ENCODE results near the gene CFAP92. TPM values are rescaled to one million over a fixed set of nuclear protein-coding genes. Genes with fewer than 3 reads are reported as not detected.

Gene CFAP92
- total RNA-seq, 1 donor from 2014 or later = 1.6 TPM

DNA sequence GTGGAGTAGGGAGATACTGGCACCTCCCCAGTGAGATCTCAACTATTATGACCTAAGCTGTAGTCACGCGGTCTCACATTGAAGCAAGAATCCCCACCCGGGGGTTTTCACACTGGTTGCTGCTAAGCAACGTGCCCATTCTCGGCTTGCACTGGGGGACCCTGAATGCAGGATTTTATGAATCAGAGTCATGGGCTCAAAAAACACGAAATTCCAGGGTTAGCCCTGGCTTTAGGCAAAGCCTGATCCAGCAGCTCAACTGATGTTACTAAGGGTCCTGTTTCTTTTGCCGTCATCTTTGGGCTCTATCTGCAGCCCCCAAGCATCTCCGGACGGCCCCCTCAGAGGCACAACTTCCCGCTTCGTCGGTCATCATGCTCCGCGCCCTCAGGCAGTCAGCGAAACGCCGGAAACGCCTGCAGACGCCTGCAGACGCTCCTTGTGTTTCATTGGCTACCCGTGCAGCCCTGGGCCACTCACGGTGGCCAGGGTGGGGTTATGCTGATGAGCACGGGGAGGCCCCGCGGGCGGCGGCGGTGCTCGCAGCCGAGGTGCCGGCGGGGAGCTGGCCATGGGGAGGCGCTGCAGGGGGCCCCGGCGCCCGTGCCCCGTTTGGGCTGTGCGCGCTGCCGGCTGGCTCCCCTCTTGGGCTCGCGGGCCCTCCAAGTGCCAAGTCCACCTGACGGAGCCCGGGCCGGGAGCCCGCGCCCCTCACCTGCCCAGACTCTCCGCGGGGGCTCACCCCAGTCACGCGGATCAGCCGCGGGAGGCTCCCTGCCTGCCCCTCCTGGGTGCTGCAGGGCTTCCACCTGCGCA lies 33.1 kb upstream of the CFAP92 start:
- peak overlapping the region in 2 of 3 donors; percentile 27 to 66 for H3K9ac ChIP-seq (ENCODE audit: low read depth in 1 of 3, low read length in 3 of 3)

DNA sequence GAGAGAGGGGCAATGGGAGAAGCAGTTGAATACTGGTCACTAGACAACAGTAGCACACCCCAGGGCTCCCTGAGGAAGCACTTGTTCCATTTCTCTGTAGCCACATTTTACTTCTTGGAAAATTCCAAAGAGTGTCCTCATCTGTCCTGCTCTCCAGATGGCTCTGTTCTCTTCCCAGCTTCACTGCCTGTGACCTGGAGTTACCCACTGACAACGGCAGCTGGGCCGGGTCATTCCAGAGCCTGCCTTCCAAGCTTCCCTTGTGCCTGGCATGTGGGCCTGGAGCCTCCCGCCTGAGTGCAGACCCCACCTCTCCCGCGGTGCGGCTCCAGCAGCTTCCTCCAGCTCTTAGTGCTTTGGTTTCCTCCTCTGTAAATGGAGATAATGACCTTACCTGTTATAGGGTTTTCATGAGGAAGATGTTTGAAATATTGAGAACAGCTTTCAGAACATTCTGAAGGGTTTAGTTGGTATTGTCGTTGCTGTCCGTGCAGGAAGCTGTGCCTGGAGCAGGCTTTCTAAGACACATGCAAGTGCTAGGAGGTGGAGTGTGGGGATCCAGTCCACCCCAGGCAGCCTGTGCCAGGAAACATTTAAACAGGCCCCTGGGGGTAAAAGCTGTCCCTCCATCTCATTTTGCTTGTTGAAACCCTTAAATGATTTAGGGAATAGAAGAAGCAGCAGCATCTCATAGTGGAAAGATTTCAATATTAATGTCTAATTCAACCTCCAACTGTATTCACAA lies 32.0 kb upstream of the CFAP92 start:
- Histone ChIP-seq H3K27me3 (ENCODE audit: control insufficient read depth in 3 of 3, insufficient read depth in 3 of 3, low read length in 3 of 3) (peaks cover 0 to 3% (median 0%) of the 10 kb centered on the region in 3 donors), H3K9me3 (ENCODE audit: control insufficient read depth in 3 of 3, low read length in 3 of 3) (no peaks in the 10 kb centered on the region), H3K36me3 (ENCODE audit: control insufficient read depth in 3 of 3, insufficient read depth in 3 of 3, low read length in 3 of 3) (peaks cover 0 to 2% (median 0%) of the 10 kb centered on the region in 3 donors), H3K4me3 (ENCODE audit: low read length in 3 of 3) (peak overlapping the region in 2 of 3 donors; percentile 62 to 67), H3K9ac (ENCODE audit: low read depth in 1 of 3, low read length in 3 of 3) (peak overlapping the region in 1 of 3 donors; percentile 43), H3K27ac (ENCODE audit: low read depth, low read length) (peak overlapping the region; percentile 32), H3K4me1 (ENCODE audit: control insufficient read depth in 3 of 3, insufficient read depth in 3 of 3, low read length in 3 of 3) (peaks cover 19 to 28% (median 27%) of the 10 kb centered on the region in 3 donors)

More for the DNA sequence above, 33.1 kb upstream of the CFAP92 start:
- Histone ChIP-seq H3K9me3 (ENCODE audit: control insufficient read depth in 3 of 3, low read length in 3 of 3) (no peaks in the 10 kb centered on the region), H3K27ac (ENCODE audit: low read depth, low read length) (peak overlapping the region; percentile 32), H3K4me1 (ENCODE audit: control insufficient read depth in 3 of 3, insufficient read depth in 3 of 3, low read length in 3 of 3) (peaks cover 19 to 28% (median 26%) of the 10 kb centered on the region in 3 donors), H3K4me3 (ENCODE audit: low read length in 3 of 3) (peak overlapping the region; percentile 45 to 67 (median 62)), H3K36me3 (ENCODE audit: control insufficient read depth in 3 of 3, insufficient read depth in 3 of 3, low read length in 3 of 3) (peaks cover 0 to 2% (median 0%) of the 10 kb centered on the region in 3 donors), H3K27me3 (ENCODE audit: control insufficient read depth in 3 of 3, insufficient read depth in 3 of 3, low read length in 3 of 3) (peaks cover 0 to 3% (median 0%) of the 10 kb centered on the region in 3 donors)

DNA sequence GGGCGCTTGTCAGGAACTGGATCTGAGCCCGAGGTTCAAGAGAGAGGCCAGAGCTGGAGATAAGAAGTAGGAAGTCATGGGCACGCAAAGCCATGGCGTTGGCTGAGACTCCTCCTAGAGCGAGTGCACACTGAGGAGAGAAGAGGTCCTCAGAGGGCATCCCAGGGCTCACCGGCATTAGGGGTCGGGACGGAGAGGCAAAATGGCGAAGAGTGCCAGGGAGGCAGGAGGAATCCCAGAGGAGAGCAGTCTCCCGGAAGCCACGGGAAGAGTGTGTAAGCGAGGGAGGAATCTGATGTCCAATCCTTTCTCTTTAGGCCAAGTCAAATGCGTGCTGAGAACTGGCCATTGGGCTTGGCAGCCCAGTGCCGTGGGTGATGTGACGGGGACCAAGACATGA lies 31.2 kb upstream of the CFAP92 start:
- Histone ChIP-seq H3K27ac (ENCODE audit: low read depth, low read length) (peak overlapping the region; percentile 1), H3K36me3 (ENCODE audit: control insufficient read depth in 3 of 3, insufficient read depth in 3 of 3, low read length in 3 of 3) (no peaks in the 10 kb centered on the region), H3K4me3 (ENCODE audit: low read length in 3 of 3) (peak overlapping the region in 1 of 3 donors; percentile 44), H3K27me3 (ENCODE audit: control insufficient read depth in 3 of 3, insufficient read depth in 3 of 3, low read length in 3 of 3) (peaks cover 0 to 3% (median 0%) of the 10 kb centered on the region in 3 donors), H3K9me3 (ENCODE audit: control insufficient read depth in 3 of 3, low read length in 3 of 3) (no peaks in the 10 kb centered on the region), H3K4me1 (ENCODE audit: control insufficient read depth in 3 of 3, insufficient read depth in 3 of 3, low read length in 3 of 3) (peaks cover 19 to 30% (median 28%) of the 10 kb centered on the region in 3 donors), H3K9ac (ENCODE audit: low read depth in 1 of 3, low read length in 3 of 3) (peak overlapping the region in 1 of 3 donors; percentile 25)

DNA sequence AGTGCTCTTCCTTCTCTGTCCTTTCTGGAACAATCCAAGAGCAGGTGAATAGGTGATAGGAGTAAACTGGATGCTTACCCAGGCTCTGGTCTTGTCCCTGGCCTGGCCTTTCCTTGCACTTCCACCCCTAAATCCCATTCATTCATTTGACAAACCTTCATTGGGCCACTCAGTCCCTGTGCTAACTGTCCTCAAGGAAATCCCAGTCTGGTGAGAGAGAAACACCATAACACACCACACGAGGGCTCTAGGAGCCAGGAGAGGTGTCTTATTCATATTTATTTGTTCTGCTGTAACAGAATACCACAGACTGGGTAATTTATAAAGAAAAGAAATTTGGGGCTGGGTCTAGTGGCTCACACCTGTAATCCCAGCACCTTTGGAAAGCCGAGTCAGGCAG lies 30.0 kb upstream of the CFAP92 start:
- Histone ChIP-seq H3K4me1 (ENCODE audit: control insufficient read depth in 3 of 3, insufficient read depth in 3 of 3, low read length in 3 of 3) (peaks cover 19 to 30% (median 28%) of the 10 kb centered on the region in 3 donors), H3K9ac (ENCODE audit: low read depth in 1 of 3, low read length in 3 of 3) (no peak overlapping the region), H3K36me3 (ENCODE audit: control insufficient read depth in 3 of 3, insufficient read depth in 3 of 3, low read length in 3 of 3) (no peaks in the 10 kb centered on the region), H3K27me3 (ENCODE audit: control insufficient read depth in 3 of 3, insufficient read depth in 3 of 3, low read length in 3 of 3) (peaks cover 0 to 3% (median 0%) of the 10 kb centered on the region in 3 donors), H3K9me3 (ENCODE audit: control insufficient read depth in 3 of 3, low read length in 3 of 3) (no peaks in the 10 kb centered on the region), H3K4me3 (ENCODE audit: low read length in 3 of 3) (no peak overlapping the region), H3K27ac (ENCODE audit: low read depth, low read length) (no peak overlapping the region)

DNA sequence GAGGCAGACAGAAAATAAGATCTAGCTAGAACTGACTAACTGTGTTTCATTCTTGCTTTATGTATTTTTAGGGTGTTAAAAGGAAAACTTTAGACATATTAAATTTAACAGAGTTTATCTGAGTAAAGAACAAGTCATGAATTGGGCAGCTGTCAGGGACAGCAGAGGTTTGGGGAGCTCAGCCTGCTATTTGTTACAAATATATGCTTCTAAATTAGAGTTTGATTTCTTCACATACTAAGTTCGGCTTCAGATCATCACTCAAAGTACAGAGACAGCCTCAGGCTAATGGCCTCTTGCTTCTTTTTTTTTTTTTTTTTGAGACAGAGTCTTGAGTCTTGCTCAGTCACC lies 29.1 kb upstream of the CFAP92 start:
- Histone ChIP-seq H3K9ac (ENCODE audit: low read depth in 1 of 3, low read length in 3 of 3) (no peak overlapping the region), H3K4me3 (ENCODE audit: low read length in 3 of 3) (no peak overlapping the region), H3K4me1 (ENCODE audit: control insufficient read depth in 3 of 3, insufficient read depth in 3 of 3, low read length in 3 of 3) (peaks cover 19 to 30% (median 30%) of the 10 kb centered on the region in 3 donors), H3K27ac (ENCODE audit: low read depth, low read length) (peak overlapping the region; percentile 60), H3K27me3 (ENCODE audit: control insufficient read depth in 3 of 3, insufficient read depth in 3 of 3, low read length in 3 of 3) (peaks cover 0 to 3% (median 0%) of the 10 kb centered on the region in 3 donors), H3K36me3 (ENCODE audit: control insufficient read depth in 3 of 3, insufficient read depth in 3 of 3, low read length in 3 of 3) (no peaks in the 10 kb centered on the region), H3K9me3 (ENCODE audit: control insufficient read depth in 3 of 3, low read length in 3 of 3) (no peaks in the 10 kb centered on the region)

DNA sequence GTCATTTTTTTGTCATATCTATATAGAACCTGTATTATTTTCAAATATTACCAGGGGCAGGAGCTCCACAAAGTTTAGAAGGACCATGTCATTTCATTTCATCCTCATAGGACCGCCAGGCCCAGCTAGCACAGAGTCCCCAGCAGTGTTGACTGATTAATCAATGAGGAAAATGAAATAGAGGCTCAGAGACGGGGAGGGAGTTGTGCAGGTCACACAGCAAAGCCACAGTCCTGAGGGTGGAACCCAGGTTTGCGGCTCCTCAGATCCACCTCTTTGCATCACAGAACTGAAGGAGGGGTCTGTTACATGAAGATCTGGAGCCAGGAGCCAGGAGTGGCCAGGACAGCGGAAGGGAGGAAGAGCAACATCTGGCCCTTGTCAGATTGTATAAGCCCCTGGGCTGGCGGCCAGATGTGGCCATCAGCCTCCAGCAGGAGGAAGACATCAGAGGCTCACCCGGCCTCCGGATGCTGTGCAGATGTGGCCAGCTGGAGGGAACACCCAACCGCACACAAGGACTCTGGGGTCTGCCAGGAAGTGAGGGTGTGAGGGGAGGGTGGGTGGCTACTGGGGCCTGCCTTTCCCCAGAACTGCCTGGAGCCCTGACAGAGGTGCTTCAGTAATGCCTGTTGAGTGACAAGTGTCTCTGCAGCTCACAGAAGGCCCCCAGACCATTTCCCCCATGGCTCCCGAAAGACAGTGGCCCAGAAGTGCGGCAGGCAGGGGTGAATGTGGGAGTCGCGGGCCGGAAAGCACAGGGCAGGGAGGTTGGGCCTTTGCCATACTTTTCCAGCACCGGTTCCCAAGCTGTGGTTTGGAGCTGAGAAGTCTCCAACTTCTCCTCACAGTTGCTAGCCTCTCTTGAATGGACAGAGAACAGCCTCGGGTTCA lies 28.5 kb upstream of the CFAP92 start:
- Histone ChIP-seq H3K9me3 (ENCODE audit: control insufficient read depth in 3 of 3, low read length in 3 of 3) (no peaks in the 10 kb centered on the region), H3K27me3 (ENCODE audit: control insufficient read depth in 3 of 3, insufficient read depth in 3 of 3, low read length in 3 of 3) (peaks cover 0 to 3% (median 0%) of the 10 kb centered on the region in 3 donors), H3K9ac (ENCODE audit: low read depth in 1 of 3, low read length in 3 of 3) (peak overlapping the region in 1 of 3 donors; percentile 20), H3K36me3 (ENCODE audit: control insufficient read depth in 3 of 3, insufficient read depth in 3 of 3, low read length in 3 of 3) (no peaks in the 10 kb centered on the region), H3K27ac (ENCODE audit: low read depth, low read length) (peak overlapping the region; percentile 60), H3K4me1 (ENCODE audit: control insufficient read depth in 3 of 3, insufficient read depth in 3 of 3, low read length in 3 of 3) (peaks cover 22 to 35% (median 33%) of the 10 kb centered on the region in 3 donors), H3K4me3 (ENCODE audit: low read length in 3 of 3) (no peak overlapping the region)

DNA sequence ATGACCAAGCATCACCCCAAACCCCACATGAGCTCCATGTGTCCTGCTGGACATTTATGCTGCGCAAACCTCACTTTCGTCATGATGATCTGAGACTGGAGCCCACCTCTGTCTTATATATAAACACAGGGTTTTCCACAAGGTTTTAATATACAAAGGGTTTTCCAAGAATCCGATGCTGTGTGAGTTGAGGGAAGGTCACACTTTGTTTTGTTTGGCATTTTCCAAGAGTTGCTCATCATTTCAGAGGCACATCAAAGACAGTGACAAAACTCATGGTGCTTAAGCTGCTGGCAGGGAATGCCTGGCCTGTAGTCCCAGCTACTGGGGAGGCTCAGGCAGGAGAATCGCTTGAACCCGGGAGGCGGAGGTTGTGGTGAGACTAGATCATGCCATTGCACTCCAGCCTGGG lies 27.3 kb upstream of the CFAP92 start:
- H3K4me1 ChIP-seq (ENCODE audit: control insufficient read depth in 3 of 3, insufficient read depth in 3 of 3, low read length in 3 of 3) = peaks cover 24 to 37% (median 33%) of the 10 kb centered on the region in 3 donors
- H3K4me3 ChIP-seq (ENCODE audit: low read length in 3 of 3) = no peak overlapping the region
- no peaks in the 10 kb centered on the region for H3K36me3 ChIP-seq (ENCODE audit: control insufficient read depth in 3 of 3, insufficient read depth in 3 of 3, low read length in 3 of 3)
- no peaks in the 10 kb centered on the region for H3K9me3 ChIP-seq (ENCODE audit: control insufficient read depth in 3 of 3, low read length in 3 of 3)
- no peak overlapping the region for H3K27ac ChIP-seq (ENCODE audit: low read depth, low read length)
- no peak overlapping the region for H3K9ac ChIP-seq (ENCODE audit: low read depth in 1 of 3, low read length in 3 of 3)
- no peaks in the 10 kb centered on the region for H3K27me3 ChIP-seq (ENCODE audit: control insufficient read depth in 3 of 3, insufficient read depth in 3 of 3, low read length in 3 of 3)

DNA sequence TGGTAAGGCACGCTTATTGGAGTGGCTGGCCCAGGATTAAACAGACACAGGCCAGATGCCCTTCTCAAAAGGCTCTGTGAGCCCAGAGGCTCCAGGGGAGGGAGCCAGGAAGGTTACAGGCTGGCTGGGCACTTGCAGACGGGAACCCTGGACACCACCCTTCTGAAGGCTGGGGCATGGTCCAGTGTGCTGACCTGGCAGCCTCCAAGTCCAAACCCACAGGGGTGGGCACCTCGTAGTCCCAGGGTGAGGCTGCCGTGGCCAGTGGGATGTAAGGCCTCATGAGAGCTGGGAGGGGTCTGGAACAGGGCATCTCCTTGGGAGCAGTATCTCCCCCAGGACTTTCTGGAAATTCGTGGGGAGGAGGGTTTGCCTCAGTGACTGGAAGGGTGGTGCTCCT lies 26.8 kb upstream of the CFAP92 start:
- no peaks in the 10 kb centered on the region for H3K9me3 ChIP-seq (ENCODE audit: control insufficient read depth in 3 of 3, low read length in 3 of 3)
- no peaks in the 10 kb centered on the region for H3K27me3 ChIP-seq (ENCODE audit: control insufficient read depth in 3 of 3, insufficient read depth in 3 of 3, low read length in 3 of 3)
- no peaks in the 10 kb centered on the region for H3K36me3 ChIP-seq (ENCODE audit: control insufficient read depth in 3 of 3, insufficient read depth in 3 of 3, low read length in 3 of 3)
- H3K4me3 ChIP-seq (ENCODE audit: low read length in 3 of 3) = no peak overlapping the region
- H3K4me1 ChIP-seq (ENCODE audit: control insufficient read depth in 3 of 3, insufficient read depth in 3 of 3, low read length in 3 of 3) = peaks cover 26 to 37% (median 31%) of the 10 kb centered on the region in 3 donors
- no peak overlapping the region for H3K9ac ChIP-seq (ENCODE audit: low read depth in 1 of 3, low read length in 3 of 3)
- no peak overlapping the region for H3K27ac ChIP-seq (ENCODE audit: low read depth, low read length)

DNA sequence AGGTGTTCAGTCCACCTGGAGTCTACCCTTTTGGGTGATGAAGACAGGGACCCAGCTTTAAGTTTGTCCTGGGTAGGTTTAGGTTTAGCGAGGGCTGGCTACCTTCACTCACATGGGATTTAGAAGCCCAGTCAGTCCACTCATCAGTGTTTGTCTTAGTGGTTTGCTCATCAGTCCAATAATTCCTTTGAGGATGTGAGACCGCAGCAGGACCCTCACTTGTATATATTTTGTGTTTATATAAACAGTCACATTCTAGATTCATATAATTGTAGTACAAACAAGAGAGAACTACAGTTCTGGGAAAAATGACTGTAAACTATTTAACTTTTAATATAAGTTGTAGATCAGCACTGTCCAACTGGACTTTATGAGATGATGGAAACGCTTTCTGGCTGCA lies 25.4 kb upstream of the CFAP92 start:
- no peaks in the 10 kb centered on the region for H3K9me3 ChIP-seq (ENCODE audit: control insufficient read depth in 3 of 3, low read length in 3 of 3)
- H3K36me3 ChIP-seq (ENCODE audit: control insufficient read depth in 3 of 3, insufficient read depth in 3 of 3, low read length in 3 of 3) = no peaks in the 10 kb centered on the region
- no peak overlapping the region for H3K4me3 ChIP-seq (ENCODE audit: low read length in 3 of 3)
- peaks cover 19 to 27% (median 22%) of the 10 kb centered on the region in 3 donors for H3K4me1 ChIP-seq (ENCODE audit: control insufficient read depth in 3 of 3, insufficient read depth in 3 of 3, low read length in 3 of 3)
- H3K9ac ChIP-seq (ENCODE audit: low read depth in 1 of 3, low read length in 3 of 3) = no peak overlapping the region
- H3K27ac ChIP-seq (ENCODE audit: low read depth, low read length) = no peak overlapping the region
- H3K27me3 ChIP-seq (ENCODE audit: control insufficient read depth in 3 of 3, insufficient read depth in 3 of 3, low read length in 3 of 3) = no peaks in the 10 kb centered on the region
